CD8-positive, alpha-beta memory T cell (primary cell): ENCODE results near the gene TNRC6C. TPM values are rescaled to one million over a fixed set of nuclear protein-coding genes. Genes with fewer than 3 reads are reported as not detected.

Experiments used
- CTCF ChIA-PET: fragments of 350-600 bp; sonication (Branson Sonifier 250); formaldehyde crosslinking; loops from one replicate; lab custom pipeline; 2021; ENCODE audit warnings: antibody characterized with exemption; lab: Charles Lee
- POLR2A ChIA-PET: fragments of 350-600 bp; sonication (Branson Sonifier 250); formaldehyde crosslinking; loops from one replicate; lab custom pipeline; 2021; ENCODE audit warnings: antibody characterized with exemption; lab: Charles Lee
- DNase-seq, 5 donors: peaks; one replicate each; pipeline versions ENCODE4 v3.0.0 to v3.0.0-alpha.2; 2020 to 2022; ENCODE audit warnings: mixed read lengths in 1 of 5
- H3K27ac ChIP-seq: one replicate; pipeline ENCODE4 v1.7.0; 2013; ENCODE audit warnings: low read depth, mild to moderate bottlenecking, low read length, moderate library complexity
- H3K27me3 ChIP-seq: 2 replicates; pipeline ENCODE4 v1.7.0; 2013; ENCODE audit warnings: low read length, mild to moderate bottlenecking; ENCODE audit not compliant: insufficient read depth, poor library complexity, severe bottlenecking
- H3K36me3 ChIP-seq: 2 replicates; pipeline ENCODE4 v1.7.0; 2013; ENCODE audit warnings: mild to moderate bottlenecking, low read length, moderate library complexity; ENCODE audit not compliant: insufficient read depth
- H3K4me1 ChIP-seq: 2 replicates; pipeline ENCODE4 v1.7.0; 2013; ENCODE audit warnings: mild to moderate bottlenecking, low read length, moderate library complexity; ENCODE audit not compliant: insufficient read depth
- H3K4me3 ChIP-seq: 2 replicates; pipeline ENCODE4 v1.7.0; 2013; ENCODE audit warnings: mild to moderate bottlenecking, low read length
- H3K9me3 ChIP-seq: 2 replicates; pipeline ENCODE4 v1.7.0; 2013; ENCODE audit warnings: mild to moderate bottlenecking, low read length
- H3K27ac Mint-ChIP-seq, 8 donors: one replicate each; pipeline ENCODE4 v1.8.0; 2020 to 2021; ENCODE audit warnings: mixed read lengths in 8 of 8, mild to moderate bottlenecking in 6 of 8, inconsistent platforms in 3 of 8, moderate library complexity in 3 of 8
- H3K27me3 Mint-ChIP-seq, 2 donors: one replicate each; pipeline ENCODE4 v1.8.0; 2020 to 2021; ENCODE audit warnings: mixed read lengths in 2 of 2, mild to moderate bottlenecking in 1 of 2, moderate library complexity in 1 of 2
- H3K36me3 Mint-ChIP-seq, 3 donors: one replicate each; pipeline ENCODE4 v1.8.0; 2020 to 2021; ENCODE audit warnings: mixed read lengths in 3 of 3, inconsistent platforms in 1 of 3, mild to moderate bottlenecking in 1 of 3
- H3K4me1 Mint-ChIP-seq, 3 donors: one replicate each; pipeline ENCODE4 v1.8.0; 2020 to 2021; ENCODE audit warnings: mixed read lengths in 3 of 3, inconsistent platforms in 1 of 3, mild to moderate bottlenecking in 1 of 3
- H3K4me3 Mint-ChIP-seq, 7 donors: one replicate each; pipeline ENCODE4 v1.8.0; 2020 to 2021; ENCODE audit warnings: mixed read lengths in 7 of 7, mild to moderate bottlenecking in 6 of 7, moderate library complexity in 4 of 7, inconsistent platforms in 2 of 7
- H3K9me3 Mint-ChIP-seq, 5 donors: one replicate each; pipeline ENCODE4 v1.8.0; 2020 to 2022; ENCODE audit warnings: mixed read lengths in 5 of 5, mild to moderate bottlenecking in 3 of 5, moderate library complexity in 2 of 5, inconsistent platforms in 1 of 5
- polyA plus RNA-seq: library from polyadenylated mRNA; unstranded; fragments of 300-500 nt; fragmentation: Illumina TruSeq; gene quantifications from one replicate; pipeline ENCODE4 v1.2.3, GENCODE V29; 2021
- total RNA-seq, 2 experiments: library from RNA; stranded (reverse); gene quantifications; one replicate each; pipeline ENCODE4 v1.2.3, GENCODE V29; 2021

Gene TNRC6C
- total and polyA plus RNA-seq, 3 experiments from 2014 or later = 7.4 to 28.1 (median 25.9) TPM

- Histone ChIP-seq H3K9me3 (no peaks in the 10 kb centered on the region), H3K36me3 (no peaks in the 10 kb centered on the region), H3K4me1 (peaks cover 23% of the 10 kb centered on the region), H3K27me3 (no peaks in the 10 kb centered on the region), H3K4me3 (no peak overlapping the region), H3K27ac (no peak overlapping the region)
- ChIA-PET POLR2A (no interaction called here), CTCF (interaction anchor here (3.5 kb wide), 1 partner anchor 9 kb away, joined by 14 read pairs; no protein-coding TSS in a partner anchor)
- no peak overlapping the region for H3K4me3 Mint-ChIP-seq
- no peak for DNase-seq
- H3K27me3 Mint-ChIP-seq = no peaks in the 10 kb centered on the region
- H3K27ac Mint-ChIP-seq = peak overlapping the region in 1 of 8 donors; percentile 36
- H3K9me3 Mint-ChIP-seq = peaks cover 0 to 2% (median 0%) of the 10 kb centered on the region in 5 donors
- peaks cover 35 to 68% (median 45%) of the 10 kb centered on the region in 3 donors for H3K4me1 Mint-ChIP-seq
- H3K36me3 Mint-ChIP-seq = peaks cover 0 to 41% (median 2%) of the 10 kb centered on the region in 3 donors
These were observed 64.5 kb downstream of the TNRC6C start for GRCh38 chr17:78023042-78023441.

- Mint-ChIP-seq H3K36me3 (peaks cover 0 to 53% (median 2%) of the 10 kb centered on the region in 3 donors), H3K4me1 (peaks cover 20 to 51% (median 26%) of the 10 kb centered on the region in 3 donors), H3K27ac (peak overlapping the region in 4 of 8 donors; percentile 8 to 38 (median 18)), H3K4me3 (no peak overlapping the region), H3K9me3 (peaks cover 0 to 2% (median 0%) of the 10 kb centered on the region in 5 donors), H3K27me3 (no peaks in the 10 kb centered on the region)
- Histone ChIP-seq H3K27ac (no peak overlapping the region), H3K9me3 (no peaks in the 10 kb centered on the region), H3K4me1 (peaks cover 6% of the 10 kb centered on the region), H3K4me3 (no peak overlapping the region), H3K36me3 (peaks cover 1% of the 10 kb centered on the region), H3K27me3 (no peaks in the 10 kb centered on the region)
- POLR2A ChIA-PET = no interaction called here
- CTCF ChIA-PET = no interaction called here
- no peak for DNase-seq
These were observed 67.9 kb downstream of the TNRC6C start for GRCh38 chr17:78026381-78026780.

DNA sequence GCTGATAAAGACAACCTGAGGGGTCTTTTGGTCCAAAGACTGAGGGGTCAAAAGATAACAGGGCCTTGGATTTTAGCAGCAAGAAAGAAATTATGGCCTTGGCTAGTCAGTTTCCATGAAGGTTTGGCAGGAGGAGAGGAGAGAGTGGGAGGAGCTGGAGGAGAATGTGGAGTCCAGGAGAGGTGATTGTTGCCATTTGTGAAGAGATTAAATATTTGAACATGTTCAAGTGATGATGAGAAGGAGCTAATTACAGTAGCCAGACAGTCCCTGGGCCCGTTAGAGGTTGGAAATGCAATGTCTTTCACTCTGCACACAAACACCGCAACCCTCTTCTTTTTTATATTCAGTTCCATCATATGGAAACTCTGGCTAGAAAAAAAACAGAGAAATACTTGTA lies 68.6 kb downstream of the TNRC6C start:
- Mint-ChIP-seq H3K4me1 (peaks cover 20 to 51% (median 26%) of the 10 kb centered on the region in 3 donors), H3K27me3 (no peaks in the 10 kb centered on the region), H3K27ac (peak overlapping the region in 4 of 8 donors; percentile 5 to 64 (median 26)), H3K4me3 (no peak overlapping the region), H3K36me3 (peaks cover 0 to 58% (median 2%) of the 10 kb centered on the region in 3 donors), H3K9me3 (peaks cover 0 to 2% (median 0%) of the 10 kb centered on the region in 5 donors)
- no peak overlapping the region for H3K4me3 ChIP-seq
- no peaks in the 10 kb centered on the region for H3K9me3 ChIP-seq
- peaks cover 9% of the 10 kb centered on the region for H3K36me3 ChIP-seq
- POLR2A ChIA-PET = no interaction called here
- CTCF ChIA-PET = no interaction called here
- H3K27ac ChIP-seq = no peak overlapping the region
- peaks cover 6% of the 10 kb centered on the region for H3K4me1 ChIP-seq
- no peak for DNase-seq
- no peaks in the 10 kb centered on the region for H3K27me3 ChIP-seq

GRCh38 chr17:78029697-78030096 lies 71.2 kb downstream of the TNRC6C start:
- H3K36me3 ChIP-seq = peaks cover 10% of the 10 kb centered on the region
- Mint-ChIP-seq H3K9me3 (peaks cover 0 to 2% (median 0%) of the 10 kb centered on the region in 5 donors), H3K27ac (peak overlapping the region in 1 of 8 donors; percentile 74), H3K27me3 (no peaks in the 10 kb centered on the region), H3K4me3 (no peak overlapping the region), H3K4me1 (peaks cover 22 to 57% (median 31%) of the 10 kb centered on the region in 3 donors), H3K36me3 (peaks cover 0 to 68% (median 9%) of the 10 kb centered on the region in 3 donors)
- CTCF ChIA-PET = interaction anchor here (1.4 to 1.9 kb wide), 2 partner anchors 11 to 16 kb away, joined by 5 to 6 read pairs; no protein-coding TSS in a partner anchor
- H3K4me1 ChIP-seq = peaks cover 6% of the 10 kb centered on the region
- POLR2A ChIA-PET = no interaction called here
- no peaks in the 10 kb centered on the region for H3K27me3 ChIP-seq
- H3K27ac ChIP-seq = no peak overlapping the region
- no peak for DNase-seq
- no peak overlapping the region for H3K4me3 ChIP-seq
- H3K9me3 ChIP-seq = no peaks in the 10 kb centered on the region

DNA sequence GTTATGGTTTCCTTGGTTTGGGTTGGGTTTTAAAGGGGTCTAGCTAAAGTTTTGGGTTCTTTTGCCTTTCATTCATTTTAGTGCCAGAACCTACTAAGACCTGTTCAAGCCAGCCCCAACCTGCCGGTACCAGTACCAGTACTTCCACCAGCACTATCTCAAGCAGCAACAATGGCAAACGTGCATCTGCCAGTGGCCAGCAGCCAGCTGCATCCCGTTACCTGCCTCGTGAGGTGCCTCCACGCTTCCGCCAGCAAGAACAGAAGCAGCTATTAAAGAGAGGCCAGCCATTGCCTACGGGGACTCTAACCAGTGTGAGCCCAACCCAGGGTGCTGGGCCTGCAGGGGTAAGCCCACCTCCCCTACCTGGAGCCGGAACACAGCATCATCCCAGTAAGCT lies 72.9 kb downstream of the TNRC6C start:
- H3K27me3 ChIP-seq = no peaks in the 10 kb centered on the region
- Mint-ChIP-seq H3K4me3 (no peak overlapping the region), H3K27ac (no peak overlapping the region), H3K27me3 (no peaks in the 10 kb centered on the region), H3K36me3 (peaks cover 0 to 71% (median 16%) of the 10 kb centered on the region in 3 donors), H3K9me3 (no peaks in the 10 kb centered on the region), H3K4me1 (peaks cover 22 to 51% (median 32%) of the 10 kb centered on the region in 3 donors)
- DNase-seq = no peak
- H3K36me3 ChIP-seq = peaks cover 17% of the 10 kb centered on the region
- no peaks in the 10 kb centered on the region for H3K9me3 ChIP-seq
- H3K4me3 ChIP-seq = no peak overlapping the region
- H3K27ac ChIP-seq = no peak overlapping the region
- ChIA-PET POLR2A (no interaction called here), CTCF (interaction anchor here (1.2 to 1.9 kb wide), 2 partner anchors 12 to 14 kb away, joined by 3 to 7 read pairs; no protein-coding TSS in a partner anchor)
- peaks cover 5% of the 10 kb centered on the region for H3K4me1 ChIP-seq

GRCh38 chr17:78032166-78032565 lies 73.7 kb downstream of the TNRC6C start:
- Histone ChIP-seq H3K36me3 (peaks cover 17% of the 10 kb centered on the region), H3K4me1 (no peaks in the 10 kb centered on the region), H3K27ac (no peak overlapping the region), H3K4me3 (no peak overlapping the region), H3K27me3 (no peaks in the 10 kb centered on the region), H3K9me3 (no peaks in the 10 kb centered on the region)
- ChIA-PET POLR2A (no interaction called here), CTCF (interaction anchor here (1.9 kb wide), 1 partner anchor 12 kb away, joined by 7 read pairs; no protein-coding TSS in a partner anchor)
- no peak overlapping the region for H3K4me3 Mint-ChIP-seq
- H3K4me1 Mint-ChIP-seq = peaks cover 15 to 46% (median 26%) of the 10 kb centered on the region in 3 donors
- no peak for DNase-seq
- H3K9me3 Mint-ChIP-seq = no peaks in the 10 kb centered on the region
- H3K27ac Mint-ChIP-seq = peak overlapping the region in 4 of 8 donors; percentile 36 to 49 (median 43)
- no peaks in the 10 kb centered on the region for H3K27me3 Mint-ChIP-seq
- H3K36me3 Mint-ChIP-seq = peaks cover under 1 to 73% (median 18%) of the 10 kb centered on the region in 3 donors

DNA sequence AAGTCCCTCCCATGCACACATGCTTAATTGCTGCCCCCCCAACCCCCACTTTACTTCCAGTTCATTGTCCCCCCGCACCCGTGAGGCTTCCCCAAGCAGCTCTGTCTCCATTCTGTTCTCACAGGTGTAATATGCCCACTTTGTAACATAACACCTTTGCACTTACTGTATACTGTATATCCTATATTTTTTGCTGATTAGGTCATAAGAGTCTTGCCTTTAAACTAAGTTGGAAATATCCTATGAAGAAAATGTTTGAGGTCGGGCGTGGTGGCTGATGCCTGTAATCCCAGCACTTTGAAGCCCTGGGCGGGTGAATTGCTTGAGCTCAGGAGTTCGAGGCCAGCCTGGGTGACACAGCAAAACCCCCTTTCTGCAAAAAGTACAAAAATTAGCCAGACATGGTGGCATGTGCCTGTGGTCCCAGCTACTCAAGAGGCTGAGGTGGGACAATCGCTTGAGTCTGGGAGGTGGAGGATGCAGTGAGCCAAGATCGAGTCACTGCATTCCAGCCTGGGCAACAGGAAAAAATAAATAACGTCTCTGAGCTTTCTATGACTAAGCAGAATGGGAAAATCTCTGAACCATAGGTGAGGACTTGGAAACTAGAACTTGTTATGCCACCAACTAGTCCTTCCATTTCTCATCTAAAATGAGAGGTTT lies 76.1 kb downstream of the TNRC6C start:
- H3K36me3 Mint-ChIP-seq = peaks cover 3 to 80% (median 30%) of the 10 kb centered on the region in 3 donors
- Histone ChIP-seq H3K36me3 (peaks cover 17% of the 10 kb centered on the region), H3K9me3 (no peaks in the 10 kb centered on the region), H3K4me1 (no peaks in the 10 kb centered on the region), H3K4me3 (no peak overlapping the region), H3K27me3 (no peaks in the 10 kb centered on the region), H3K27ac (no peak overlapping the region)
- ChIA-PET CTCF (interaction anchor here (1.4 kb wide), 1 partner anchor 16 kb away, joined by 3 read pairs; no protein-coding TSS in a partner anchor), POLR2A (no interaction called here)
- H3K4me1 Mint-ChIP-seq = peaks cover 13 to 41% (median 15%) of the 10 kb centered on the region in 3 donors
- no peaks in the 10 kb centered on the region for H3K9me3 Mint-ChIP-seq
- H3K27ac Mint-ChIP-seq = peak overlapping the region in 2 of 8 donors; percentile 65 to 85
- H3K27me3 Mint-ChIP-seq = peaks cover 0 to 2% of the 10 kb centered on the region in 2 donors
- no peak overlapping the region for H3K4me3 Mint-ChIP-seq
- DNase-seq = no peak

GRCh38 chr17:78037280-78037679 lies 78.8 kb downstream of the TNRC6C start:
- Mint-ChIP-seq H3K27me3 (peaks cover 0 to 3% of the 10 kb centered on the region in 2 donors), H3K9me3 (no peaks in the 10 kb centered on the region), H3K27ac (peak overlapping the region in 2 of 8 donors; percentile 5 to 88), H3K4me1 (peaks cover 24 to 58% (median 29%) of the 10 kb centered on the region in 3 donors), H3K4me3 (no peak overlapping the region), H3K36me3 (peaks cover 3 to 75% (median 30%) of the 10 kb centered on the region in 3 donors)
- ChIA-PET POLR2A (no interaction called here), CTCF (interaction anchor here (1.3 kb wide), 1 partner anchor 18 kb away, joined by 6 read pairs; no protein-coding TSS in a partner anchor)
- no peaks in the 10 kb centered on the region for H3K27me3 ChIP-seq
- H3K36me3 ChIP-seq = peaks cover 7% of the 10 kb centered on the region
- H3K4me1 ChIP-seq = no peaks in the 10 kb centered on the region
- no peak overlapping the region for H3K4me3 ChIP-seq
- no peaks in the 10 kb centered on the region for H3K9me3 ChIP-seq
- DNase-seq = no peak
- no peak overlapping the region for H3K27ac ChIP-seq
